Measurements from ENCODE around the gene CD55. TPM values are rescaled to one million over a fixed set of nuclear protein-coding genes. Genes with fewer than 3 reads are reported as not detected.

Gene CD55
- polyA plus RNA-seq, 1 donor from 2014 or later = 1.4 TPM

DNA sequence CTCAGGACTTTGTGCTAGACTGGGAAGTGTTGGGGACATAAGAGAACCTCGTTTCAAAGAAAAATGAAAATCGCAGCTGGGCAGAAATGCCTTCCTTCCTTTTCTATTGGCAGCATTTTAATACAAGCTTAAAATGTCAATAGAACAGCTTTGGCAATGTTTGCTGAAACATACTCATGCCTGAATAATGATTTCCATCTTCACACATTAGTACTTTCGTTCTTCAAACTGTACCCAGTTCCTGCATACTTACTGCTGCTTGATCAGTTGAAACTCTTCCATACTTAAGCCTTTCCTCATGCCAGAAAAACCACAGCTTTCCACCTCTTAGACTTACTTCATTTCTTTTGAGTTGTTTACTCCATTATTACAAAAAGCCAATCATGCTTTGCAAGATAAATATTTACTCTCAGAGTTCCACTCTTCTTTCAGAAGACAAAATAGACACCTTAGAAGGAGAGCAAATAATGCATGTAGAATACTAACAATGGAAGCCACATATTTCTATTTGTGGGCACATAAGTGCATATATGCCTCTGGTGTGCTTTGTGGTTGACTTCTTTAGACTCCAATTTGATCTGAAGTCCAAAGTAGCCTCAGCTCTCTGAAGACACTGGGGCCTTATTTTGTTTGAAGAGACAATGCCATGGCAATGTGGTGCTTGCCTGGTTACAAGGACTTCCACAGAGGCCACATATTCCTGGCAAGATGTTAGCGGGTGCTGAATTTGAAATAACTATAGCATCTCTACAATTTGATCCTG, 22.7 kb upstream of the CD55 start:
- no peaks in the 10 kb centered on the region for H4K20me1 ChIP-seq (ENCODE audit: insufficient read depth)
- H3K9me3 ChIP-seq (ENCODE audit: low read length) = no peaks in the 10 kb centered on the region
- no peaks in the 10 kb centered on the region for H3K36me3 ChIP-seq (ENCODE audit: insufficient read depth, low read length)
- H3K79me2 ChIP-seq (replicated peaks; ENCODE audit: insufficient read depth, low read length) = no peaks in the 10 kb centered on the region
- H3K4me3 ChIP-seq (ENCODE audit: low read length) = no peak overlapping the region
- no peak overlapping the region for H2AFZ ChIP-seq (ENCODE audit: low read depth, low read length)
- H3K27me3 ChIP-seq (ENCODE audit: insufficient read depth, low read depth, low read length) = no peaks in the 10 kb centered on the region
- H3K9me2 ChIP-seq (ENCODE audit: insufficient read depth, low read length) = no peaks in the 10 kb centered on the region
- TF ChIP-seq TAF1 (IDR thresholded peaks at IDR 0.05; ENCODE audit: low read depth) = no peak
- TF ChIP-seq EZH2 (IDR thresholded peaks at IDR 0.05; ENCODE audit: borderline replicate concordance, insufficient read depth, low read length, poor library complexity, severe bottlenecking) = no peak
- no peak for TF ChIP-seq POLR2AphosphoS5 (IDR thresholded peaks at IDR 0.05)
- TF ChIP-seq, protein P1, sequence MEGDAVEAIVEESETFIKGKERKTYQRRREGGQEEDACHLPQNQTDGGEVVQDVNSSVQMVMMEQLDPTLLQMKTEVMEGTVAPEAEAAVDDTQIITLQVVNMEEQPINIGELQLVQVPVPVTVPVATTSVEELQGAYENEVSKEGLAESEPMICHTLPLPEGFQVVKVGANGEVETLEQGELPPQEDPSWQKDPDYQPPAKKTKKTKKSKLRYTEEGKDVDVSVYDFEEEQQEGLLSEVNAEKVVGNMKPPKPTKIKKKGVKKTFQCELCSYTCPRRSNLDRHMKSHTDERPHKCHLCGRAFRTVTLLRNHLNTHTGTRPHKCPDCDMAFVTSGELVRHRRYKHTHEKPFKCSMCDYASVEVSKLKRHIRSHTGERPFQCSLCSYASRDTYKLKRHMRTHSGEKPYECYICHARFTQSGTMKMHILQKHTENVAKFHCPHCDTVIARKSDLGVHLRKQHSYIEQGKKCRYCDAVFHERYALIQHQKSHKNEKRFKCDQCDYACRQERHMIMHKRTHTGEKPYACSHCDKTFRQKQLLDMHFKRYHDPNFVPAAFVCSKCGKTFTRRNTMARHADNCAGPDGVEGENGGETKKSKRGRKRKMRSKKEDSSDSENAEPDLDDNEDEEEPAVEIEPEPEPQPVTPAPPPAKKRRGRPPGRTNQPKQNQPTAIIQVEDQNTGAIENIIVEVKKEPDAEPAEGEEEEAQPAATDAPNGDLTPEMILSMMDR (IDR thresholded peaks at IDR 0.05; ENCODE audit: poor library complexity, severe bottlenecking) = no peak
- TF ChIP-seq EP300 (conservative IDR thresholded peaks at IDR 0.05; ENCODE audit: poor library complexity, severe bottlenecking) = no peak
- no peak for TF ChIP-seq SMC3 (conservative IDR thresholded peaks at IDR 0.05; ENCODE audit: poor library complexity)
- TF ChIP-seq, protein P2, sequence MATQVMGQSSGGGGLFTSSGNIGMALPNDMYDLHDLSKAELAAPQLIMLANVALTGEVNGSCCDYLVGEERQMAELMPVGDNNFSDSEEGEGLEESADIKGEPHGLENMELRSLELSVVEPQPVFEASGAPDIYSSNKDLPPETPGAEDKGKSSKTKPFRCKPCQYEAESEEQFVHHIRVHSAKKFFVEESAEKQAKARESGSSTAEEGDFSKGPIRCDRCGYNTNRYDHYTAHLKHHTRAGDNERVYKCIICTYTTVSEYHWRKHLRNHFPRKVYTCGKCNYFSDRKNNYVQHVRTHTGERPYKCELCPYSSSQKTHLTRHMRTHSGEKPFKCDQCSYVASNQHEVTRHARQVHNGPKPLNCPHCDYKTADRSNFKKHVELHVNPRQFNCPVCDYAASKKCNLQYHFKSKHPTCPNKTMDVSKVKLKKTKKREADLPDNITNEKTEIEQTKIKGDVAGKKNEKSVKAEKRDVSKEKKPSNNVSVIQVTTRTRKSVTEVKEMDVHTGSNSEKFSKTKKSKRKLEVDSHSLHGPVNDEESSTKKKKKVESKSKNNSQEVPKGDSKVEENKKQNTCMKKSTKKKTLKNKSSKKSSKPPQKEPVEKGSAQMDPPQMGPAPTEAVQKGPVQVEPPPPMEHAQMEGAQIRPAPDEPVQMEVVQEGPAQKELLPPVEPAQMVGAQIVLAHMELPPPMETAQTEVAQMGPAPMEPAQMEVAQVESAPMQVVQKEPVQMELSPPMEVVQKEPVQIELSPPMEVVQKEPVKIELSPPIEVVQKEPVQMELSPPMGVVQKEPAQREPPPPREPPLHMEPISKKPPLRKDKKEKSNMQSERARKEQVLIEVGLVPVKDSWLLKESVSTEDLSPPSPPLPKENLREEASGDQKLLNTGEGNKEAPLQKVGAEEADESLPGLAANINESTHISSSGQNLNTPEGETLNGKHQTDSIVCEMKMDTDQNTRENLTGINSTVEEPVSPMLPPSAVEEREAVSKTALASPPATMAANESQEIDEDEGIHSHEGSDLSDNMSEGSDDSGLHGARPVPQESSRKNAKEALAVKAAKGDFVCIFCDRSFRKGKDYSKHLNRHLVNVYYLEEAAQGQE (IDR thresholded peaks at IDR 0.05; ENCODE audit: borderline replicate concordance) = no peak
- no peak for TF ChIP-seq MXI1 (conservative IDR thresholded peaks at IDR 0.05; ENCODE audit: poor library complexity, severe bottlenecking)
- no peak for TF ChIP-seq RAD21 (conservative IDR thresholded peaks at IDR 0.05)
- no peak overlapping the region for H3K4me2 ChIP-seq (ENCODE audit: low read length)
- H3F3A ChIP-seq (ENCODE audit: insufficient read depth, low read length, poor library complexity, severe bottlenecking) = no peaks in the 10 kb centered on the region
- no peak overlapping the region for H3K9ac ChIP-seq (ENCODE audit: low read length)
- no peak overlapping the region for H3K27ac ChIP-seq (ENCODE audit: low read length)

DNA sequence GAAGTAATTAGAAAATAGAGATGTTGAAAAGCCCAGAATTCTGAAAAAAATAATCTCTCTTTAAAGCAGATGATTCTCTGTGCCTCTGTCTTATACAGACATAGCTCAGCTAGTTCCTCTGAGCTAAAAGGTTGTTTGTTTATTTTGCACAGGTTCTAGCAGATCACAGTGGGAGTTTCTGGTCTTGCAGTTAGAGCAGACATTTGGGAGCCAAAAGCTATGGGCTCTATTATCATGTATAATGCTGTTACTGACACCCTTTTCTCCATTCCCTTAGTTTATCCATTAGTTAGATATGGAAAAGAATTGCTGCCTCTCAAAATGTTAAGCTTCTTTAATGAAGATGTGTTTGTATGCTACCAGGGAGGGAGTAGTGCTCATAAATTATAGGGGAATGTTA, 20.5 kb upstream of the CD55 start:
- H3K4me3 ChIP-seq (ENCODE audit: low read length) = no peak overlapping the region
- H3K27me3 ChIP-seq (ENCODE audit: insufficient read depth, low read depth, low read length) = no peaks in the 10 kb centered on the region
- no peaks in the 10 kb centered on the region for H3K36me3 ChIP-seq (ENCODE audit: insufficient read depth, low read length)
- no peaks in the 10 kb centered on the region for H4K20me1 ChIP-seq (ENCODE audit: insufficient read depth)
- H3K4me2 ChIP-seq (ENCODE audit: low read length) = no peak overlapping the region
- H3K9me3 ChIP-seq (ENCODE audit: low read length) = no peaks in the 10 kb centered on the region
- no peak overlapping the region for H2AFZ ChIP-seq (ENCODE audit: low read depth, low read length)
- H3K27ac ChIP-seq (ENCODE audit: low read length) = no peak overlapping the region
- H3K79me2 ChIP-seq (replicated peaks; ENCODE audit: insufficient read depth, low read length) = no peaks in the 10 kb centered on the region
- H3K9ac ChIP-seq (ENCODE audit: low read length) = no peak overlapping the region
- no peaks in the 10 kb centered on the region for H3F3A ChIP-seq (ENCODE audit: insufficient read depth, low read length, poor library complexity, severe bottlenecking)
- no peaks in the 10 kb centered on the region for H3K9me2 ChIP-seq (ENCODE audit: insufficient read depth, low read length)
- TF ChIP-seq MXI1 (conservative IDR thresholded peaks at IDR 0.05; ENCODE audit: poor library complexity, severe bottlenecking) = no peak
- no peak for TF ChIP-seq SMC3 (conservative IDR thresholded peaks at IDR 0.05; ENCODE audit: poor library complexity)
- TF ChIP-seq EZH2 (IDR thresholded peaks at IDR 0.05; ENCODE audit: borderline replicate concordance, insufficient read depth, low read length, poor library complexity, severe bottlenecking) = no peak
- TF ChIP-seq, protein P1 (IDR thresholded peaks at IDR 0.05; ENCODE audit: poor library complexity, severe bottlenecking) = no peak
- no peak for TF ChIP-seq EP300 (conservative IDR thresholded peaks at IDR 0.05; ENCODE audit: poor library complexity, severe bottlenecking)
- no peak for TF ChIP-seq RAD21 (conservative IDR thresholded peaks at IDR 0.05)
- TF ChIP-seq TAF1 (IDR thresholded peaks at IDR 0.05; ENCODE audit: low read depth) = no peak
- TF ChIP-seq POLR2AphosphoS5 (IDR thresholded peaks at IDR 0.05) = no peak
- TF ChIP-seq, protein P2 (IDR thresholded peaks at IDR 0.05; ENCODE audit: borderline replicate concordance) = no peak

Data from neural cell (in vitro differentiated cells).